AG04450 (cell line): ENCODE data around the gene CD79A. TPM values are rescaled to one million over a fixed set of nuclear protein-coding genes. Genes with fewer than 3 reads are reported as not detected.
A peak's percentile ranks its signal among the peaks of the same experiment; 100 is the strongest.

Experiments
- CTCF ChIA-PET: fragments of 300-600, 350-600 bp; formaldehyde crosslinking; extraction: SDS; loops from one replicate; lab custom pipeline; 2022; ENCODE audit warnings: antibody characterized with exemption, inconsistent platforms; lab: Charles Lee
- POLR2A ChIA-PET: fragments of 350-600 bp; formaldehyde crosslinking; extraction: SDS; loops from one replicate; lab custom pipeline; 2021; ENCODE audit warnings: antibody characterized with exemption, inconsistent platforms; lab: Yijun Ruan, JAX
- DNase-seq: peaks from one replicate; pipeline ENCODE4 v3.0.0-alpha.2; 2011; ENCODE audit warnings: low read depth, low spot score
- H3K27ac ChIP-seq: one replicate; pipeline ENCODE4 v1.5.1; 2012; ENCODE audit warnings: low read depth, low read length, control low read depth
- H3K27me3 ChIP-seq: one replicate; pipeline ENCODE4 v1.6.0; 2012; ENCODE audit warnings: low read length; ENCODE audit not compliant: control insufficient read depth, insufficient read depth
- H3K4me3 ChIP-seq: 2 replicates; pipeline ENCODE4 v1.5.1; 2011; ENCODE audit warnings: mild to moderate bottlenecking, low read depth, low read length, control low read depth
- H3K9me3 ChIP-seq: 2 replicates; pipeline ENCODE4 v1.5.1; 2012; ENCODE audit warnings: low read length; ENCODE audit not compliant: control insufficient read depth, insufficient read depth
- polyA plus RNA-seq: library from polyadenylated mRNA; depleted of rRNA; stranded (reverse); fragments of >200 nt; gene quantifications from 2 replicates; pipeline ENCODE4 v1.2.3, GENCODE V29; 2011
- TF ChIP-seq, protein P1 (sequence below): IDR thresholded peaks from 2 replicates; pipeline ENCODE4 v1.5.1; 2011; ENCODE audit warnings: low read depth, low read length, control low read depth, inconsistent platforms

CD79A gene
- polyA plus RNA-seq, 1 experiment: 0.20 TPM

DNA sequence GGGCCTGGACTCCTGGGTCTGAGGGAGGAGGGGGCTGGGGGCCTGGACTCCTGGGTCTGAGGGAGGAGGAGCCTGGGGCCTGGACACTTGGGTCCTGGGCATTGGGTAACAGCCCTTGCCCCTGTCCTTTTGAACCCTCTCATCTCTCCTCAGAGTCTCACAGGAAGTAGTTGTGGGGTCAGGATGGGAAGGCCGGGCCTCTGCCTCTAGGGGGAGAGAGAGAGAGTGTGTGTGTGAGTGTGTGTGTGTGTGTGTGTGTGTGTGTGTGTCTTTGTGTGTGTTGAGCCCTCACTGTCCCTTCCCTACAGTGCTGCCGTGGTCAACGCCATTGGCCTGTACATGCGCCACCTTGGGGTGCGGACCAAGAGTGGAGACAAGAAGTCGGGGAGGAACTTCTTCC, 16.8 kb downstream of the CD79A start:
- Histone ChIP-seq H3K4me3 (no peak overlapping the region), H3K27me3 (no peaks in the 10 kb centered on the region), H3K9me3 (no peaks in the 10 kb centered on the region), H3K27ac (no peak overlapping the region)
- TF ChIP-seq, protein P1, sequence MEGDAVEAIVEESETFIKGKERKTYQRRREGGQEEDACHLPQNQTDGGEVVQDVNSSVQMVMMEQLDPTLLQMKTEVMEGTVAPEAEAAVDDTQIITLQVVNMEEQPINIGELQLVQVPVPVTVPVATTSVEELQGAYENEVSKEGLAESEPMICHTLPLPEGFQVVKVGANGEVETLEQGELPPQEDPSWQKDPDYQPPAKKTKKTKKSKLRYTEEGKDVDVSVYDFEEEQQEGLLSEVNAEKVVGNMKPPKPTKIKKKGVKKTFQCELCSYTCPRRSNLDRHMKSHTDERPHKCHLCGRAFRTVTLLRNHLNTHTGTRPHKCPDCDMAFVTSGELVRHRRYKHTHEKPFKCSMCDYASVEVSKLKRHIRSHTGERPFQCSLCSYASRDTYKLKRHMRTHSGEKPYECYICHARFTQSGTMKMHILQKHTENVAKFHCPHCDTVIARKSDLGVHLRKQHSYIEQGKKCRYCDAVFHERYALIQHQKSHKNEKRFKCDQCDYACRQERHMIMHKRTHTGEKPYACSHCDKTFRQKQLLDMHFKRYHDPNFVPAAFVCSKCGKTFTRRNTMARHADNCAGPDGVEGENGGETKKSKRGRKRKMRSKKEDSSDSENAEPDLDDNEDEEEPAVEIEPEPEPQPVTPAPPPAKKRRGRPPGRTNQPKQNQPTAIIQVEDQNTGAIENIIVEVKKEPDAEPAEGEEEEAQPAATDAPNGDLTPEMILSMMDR: 0 out of 2 replicates have a peak, but pooled peaks have one; percentile 15
- DNase-seq: no peak
- ChIA-PET CTCF (no interaction called here), POLR2A (no interaction called here)

DNA sequence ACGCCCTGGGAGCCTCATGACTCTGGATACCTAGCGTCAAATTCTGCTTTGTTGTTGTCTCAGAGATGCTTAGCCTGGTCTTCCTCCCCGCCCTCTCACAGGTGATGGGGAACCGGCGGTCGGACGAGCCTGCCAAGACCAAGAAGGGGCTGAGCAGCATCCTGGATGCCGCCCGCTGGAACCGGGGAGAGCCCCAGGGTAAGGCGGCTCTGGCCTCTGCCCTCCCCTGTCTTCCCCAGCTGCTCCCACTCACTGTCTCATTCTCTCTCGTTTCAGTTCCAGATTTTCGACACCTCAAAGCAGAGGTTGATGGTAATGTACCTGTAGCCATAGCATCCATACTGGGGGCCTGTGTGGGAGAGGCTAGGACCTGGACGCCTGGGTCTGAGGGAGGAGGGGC, 17.3 kb downstream of the CD79A start:
- H3K4me3 ChIP-seq: no peak overlapping the region
- no peak for DNase-seq
- CTCF ChIA-PET: interaction anchor here (0.7 kb wide), 1 partner anchor 548 kb away, joined by 3 read pairs; no protein-coding TSS in a partner anchor
- no peaks in the 10 kb centered on the region for H3K27me3 ChIP-seq
- TF ChIP-seq, protein P1: no peak
- no peaks in the 10 kb centered on the region for H3K9me3 ChIP-seq
- POLR2A ChIA-PET: no interaction called here
- H3K27ac ChIP-seq: no peak overlapping the region

DNA sequence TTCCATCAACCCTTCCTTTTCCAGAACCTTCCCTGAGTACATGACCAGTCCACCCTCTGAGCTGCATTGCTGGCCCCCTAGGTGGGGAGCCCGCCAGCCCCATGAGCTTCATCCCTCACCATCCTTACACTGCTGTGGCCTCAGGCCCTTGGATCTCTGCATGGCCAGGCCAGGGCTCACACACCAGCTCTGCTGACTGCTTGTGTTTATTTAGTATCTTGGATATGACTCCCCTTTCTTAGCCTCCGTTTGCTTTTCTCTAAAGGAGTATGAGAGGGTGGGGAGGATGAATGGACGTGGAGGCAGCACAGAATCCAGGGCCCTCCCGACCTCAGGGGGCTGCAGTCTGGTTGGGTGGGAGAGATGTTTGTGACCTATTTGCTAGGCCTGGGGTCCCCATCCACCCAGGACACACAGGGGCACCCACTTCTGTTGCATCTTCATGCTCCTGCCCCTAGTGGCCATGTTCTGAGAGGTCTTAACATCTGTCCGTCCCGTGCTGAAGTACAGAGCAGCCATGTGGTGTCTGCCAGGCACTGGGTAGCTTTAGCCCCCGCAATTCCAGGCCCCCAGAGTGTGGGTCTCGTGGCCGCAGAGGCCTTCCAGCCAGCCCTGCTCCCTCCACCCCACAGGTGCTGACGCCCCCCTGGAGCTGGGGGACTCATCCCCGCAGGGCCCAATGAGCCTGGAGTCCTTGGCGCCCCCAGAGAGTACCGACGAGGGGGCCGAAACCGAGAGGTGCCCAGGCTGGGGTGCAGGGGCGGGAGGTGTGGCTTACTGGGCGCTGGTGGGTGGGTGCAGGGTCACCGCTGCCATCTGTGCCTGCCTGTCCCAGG, 18.9 kb downstream of the CD79A start:
- CTCF ChIA-PET: interaction anchor here (1.5 kb wide), 1 partner anchor 10 kb away, joined by 4 read pairs; no protein-coding TSS in a partner anchor
- TF ChIP-seq, protein P1: peak; percentile 36; the same call in 1 of the 2 replicates
- POLR2A ChIA-PET: no interaction called here

DNA sequence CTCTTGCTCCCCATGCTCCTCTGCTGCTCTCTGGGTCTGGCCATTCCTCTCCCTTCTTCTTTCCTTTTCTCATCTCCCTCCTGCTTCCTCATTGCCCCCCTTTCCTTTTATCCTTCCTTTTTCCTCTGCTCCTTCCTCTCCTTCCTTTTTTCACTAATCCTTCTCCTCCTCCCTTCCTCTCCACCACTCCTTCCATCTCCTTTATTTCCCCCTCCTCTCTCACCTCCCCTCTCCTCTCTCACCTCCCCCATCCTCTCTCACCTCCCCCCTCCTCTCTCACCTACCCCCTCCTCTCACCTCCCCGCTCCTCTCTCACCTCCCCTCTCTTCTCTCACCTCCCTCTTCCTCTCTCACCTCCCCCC, 19.5 kb downstream of the CD79A start:
- ChIA-PET POLR2A (no interaction called here), CTCF (interaction anchor here (1.5 kb wide), 1 partner anchor 10 kb away, joined by 4 read pairs; no protein-coding TSS in a partner anchor)
- Histone ChIP-seq H3K27me3 (no peaks in the 10 kb centered on the region), H3K9me3 (no peaks in the 10 kb centered on the region), H3K27ac (no peak overlapping the region), H3K4me3 (no peak overlapping the region)
- TF ChIP-seq, protein P1: no peak
- DNase-seq: no peak

More for the DNA sequence above, 18.9 kb downstream of the CD79A start:
- no peak overlapping the region for H3K4me3 ChIP-seq
- no peak overlapping the region for H3K27ac ChIP-seq
- no peaks in the 10 kb centered on the region for H3K27me3 ChIP-seq
- DNase-seq: no peak
- H3K9me3 ChIP-seq: no peaks in the 10 kb centered on the region

DNA sequence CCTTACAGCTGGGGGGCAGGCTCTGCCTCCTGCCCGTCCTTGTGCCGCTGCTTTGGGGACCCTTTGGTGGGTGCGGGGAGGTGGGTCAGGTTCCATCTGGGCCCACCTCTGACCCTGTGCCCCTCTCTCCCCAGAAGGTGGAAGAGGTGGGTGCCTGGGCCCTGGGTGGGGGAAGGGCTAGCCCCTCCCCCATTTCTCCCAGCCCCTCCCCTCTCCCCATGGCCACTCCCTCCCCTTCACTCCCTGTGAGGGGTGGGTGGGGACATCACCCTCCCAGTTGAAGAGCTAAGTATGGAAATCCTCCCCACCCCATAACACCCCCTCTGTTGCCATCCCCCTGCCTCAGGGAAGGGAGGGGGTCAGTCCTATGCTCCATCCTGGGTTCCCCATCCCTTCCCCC, 20.1 kb downstream of the CD79A start:
- DNase-seq: no peak
- Histone ChIP-seq H3K4me3 (no peak overlapping the region), H3K27ac (no peak overlapping the region), H3K27me3 (no peaks in the 10 kb centered on the region), H3K9me3 (no peaks in the 10 kb centered on the region)
- POLR2A ChIA-PET: interaction anchor here (0.7 kb wide), 1 partner anchor 54 kb away, joined by 5 read pairs; no protein-coding TSS in a partner anchor
- CTCF ChIA-PET: no interaction called here
- TF ChIP-seq, protein P1: no peak
